Endothelial cell of umbilical vein (primary cell): ENCODE data around the gene SPRYD4. TPM values are rescaled to one million over a fixed set of nuclear protein-coding genes. Genes with fewer than 3 reads are reported as not detected.

Experiments used
- BruUV-seq: library from RNA; stranded (reverse); fragments of 400-500 nt; replicated peaks from 2 replicates; lab custom pipeline; 2021; lab: Mats Ljungman, UMichigan
- CTCF ChIA-PET: fragments of 300-600, 350-600 bp; sonication (Branson Sonifier 250); formaldehyde crosslinking; loops from one replicate; lab custom pipeline; 2021; ENCODE audit warnings: antibody characterized with exemption, inconsistent platforms; lab: Charles Lee
- POLR2A ChIA-PET: fragments of 300-600, 350-600 bp; sonication (Branson Sonifier 250); formaldehyde crosslinking; loops from one replicate; lab custom pipeline; 2021; ENCODE audit warnings: antibody characterized with exemption, inconsistent platforms; lab: Charles Lee
- DNase-seq: peaks from one replicate; pipeline ENCODE4 v3.0.0-alpha.2; 2011; ENCODE audit warnings: low read depth, low spot score
- FAIRE-seq: peaks from 2 replicates; lab custom pipeline; 2011; peaks lifted over from hg19 to GRCh38; lab: Jason Lieb, UNC
- H2AFZ ChIP-seq: 2 replicates; pipeline ENCODE4 v1.6.0; 2012; ENCODE audit warnings: low read depth, low read length, control low read depth, inconsistent platforms
- H3K27ac ChIP-seq: 2 replicates; pipeline ENCODE4 v1.5.1; 2011; ENCODE audit warnings: low read depth, mild to moderate bottlenecking, control low read depth, low read length, moderate library complexity; ENCODE audit not compliant: insufficient read depth
- H3K27me3 ChIP-seq, 2 experiments: 2 replicates each; pipeline versions ENCODE4 v1.6.0 to v1.6.1; 2011; ENCODE audit warnings: low read length in 2 of 2, mixed read lengths in 1 of 2; ENCODE audit not compliant: control insufficient read depth in 2 of 2, insufficient read depth in 2 of 2
- H3K36me3 ChIP-seq, 2 experiments: 2 replicates in 1 of 2; 3 replicates in 1 of 2; pipeline ENCODE4 v1.5.1; 2011; ENCODE audit warnings: low read length in 2 of 2, mild to moderate bottlenecking in 1 of 2, moderate library complexity in 1 of 2; ENCODE audit not compliant: control insufficient read depth in 2 of 2, insufficient read depth in 2 of 2; ENCODE audit errors: extremely low read depth in 1 of 2
- H3K4me1 ChIP-seq: 3 replicates; pipeline ENCODE4 v1.5.1; 2011; ENCODE audit warnings: mild to moderate bottlenecking, low read length; ENCODE audit not compliant: control insufficient read depth, insufficient read depth; ENCODE audit errors: extremely low read depth
- H3K4me2 ChIP-seq: 2 replicates; pipeline ENCODE4 v1.6.1; 2011; ENCODE audit warnings: low read length, control low read depth, mixed read lengths; ENCODE audit not compliant: insufficient read depth
- H3K4me3 ChIP-seq, 3 experiments: fragments of 200-600 bp in 1 of 3; sonication (generic), shearing (Covaris generic) in 1 of 3; replicated peaks in 1 of 3; 2 replicates each; pipeline ENCODE4 v1.5.1; 2011 to 2016; ENCODE audit warnings: control low read depth in 3 of 3, low read length in 3 of 3, mild to moderate bottlenecking in 2 of 3, inconsistent platforms in 1 of 3, low read depth in 1 of 3, moderate library complexity in 1 of 3; ENCODE audit not compliant: insufficient read depth in 1 of 3
- H3K79me2 ChIP-seq: 2 replicates; pipeline ENCODE4 v1.6.0; 2012; ENCODE audit warnings: low read length, inconsistent platforms; ENCODE audit not compliant: control insufficient read depth, insufficient read depth
- H3K9ac ChIP-seq: replicated peaks from 2 replicates; pipeline ENCODE3; 2011; ENCODE audit warnings: low read length, control low read depth; ENCODE audit not compliant: insufficient read depth; ENCODE audit errors: extremely low read depth
- H3K9me1 ChIP-seq: replicated peaks from 3 replicates; pipeline ENCODE4 v1.6.0; 2011; ENCODE audit warnings: mild to moderate bottlenecking, low read length; ENCODE audit not compliant: control insufficient read depth, insufficient read depth; ENCODE audit errors: extremely low read depth
- H3K9me3 ChIP-seq: replicated peaks from 2 replicates; pipeline ENCODE4 v1.5.1; 2012; ENCODE audit warnings: low read length, inconsistent platforms; ENCODE audit not compliant: control insufficient read depth, insufficient read depth
- H4K20me1 ChIP-seq: replicated peaks from 2 replicates; pipeline ENCODE3; 2011; ENCODE audit warnings: mild to moderate bottlenecking, low read length; ENCODE audit not compliant: control insufficient read depth, insufficient read depth; ENCODE audit errors: extremely low read depth
- CTCF ChIP-seq, 2 donors: IDR thresholded peaks; 1 replicate in 1 of 2; 2 replicates in 1 of 2; pipeline ENCODE4 v1.5.1; 2011; ENCODE audit warnings: low read length in 2 of 2, mild to moderate bottlenecking in 2 of 2, moderate library complexity in 2 of 2, control low read depth in 1 of 2, inconsistent platforms in 1 of 2, low read depth in 1 of 2; ENCODE audit not compliant: insufficient read depth in 1 of 2; ENCODE audit errors: extremely low read depth in 1 of 2
- EZH2 ChIP-seq: IDR thresholded peaks from 2 replicates; pipeline ENCODE4 v1.6.1; 2012; ENCODE audit warnings: borderline replicate concordance, low read depth, mild to moderate bottlenecking, moderate library complexity, low read length, inconsistent platforms; ENCODE audit not compliant: severe bottlenecking
- FOS ChIP-seq: IDR thresholded peaks from 2 replicates; pipeline ENCODE4 v1.6.1; 2011; ENCODE audit warnings: mild to moderate bottlenecking, low read length, moderate library complexity, borderline replicate concordance; ENCODE audit not compliant: insufficient read depth
- GATA2 ChIP-seq: IDR thresholded peaks from 2 replicates; pipeline ENCODE4 v1.7.0; 2011; ENCODE audit warnings: low read depth, mild to moderate bottlenecking, moderate library complexity, mixed read lengths, low read length; ENCODE audit not compliant: insufficient read length, insufficient read depth
- JUN ChIP-seq: IDR thresholded peaks from 2 replicates; pipeline ENCODE4 v1.6.1; 2011; ENCODE audit warnings: borderline replicate concordance, low read depth; ENCODE audit not compliant: insufficient read length, insufficient read depth
- MYC ChIP-seq: IDR thresholded peaks from one replicate; pipeline ENCODE4 v1.6.1; 2011; ENCODE audit warnings: mild to moderate bottlenecking, low read depth, low read length
- POLR2A ChIP-seq: IDR thresholded peaks from 2 replicates; pipeline ENCODE4 v1.6.1; 2012; ENCODE audit warnings: low read depth, mild to moderate bottlenecking, control low read depth, low read length
- POLR2AphosphoS5 ChIP-seq: IDR thresholded peaks from 2 replicates; pipeline ENCODE4 v1.6.1; 2012; ENCODE audit warnings: low read depth, mild to moderate bottlenecking, control low read depth, low read length, moderate library complexity; ENCODE audit not compliant: insufficient read depth
- dilution Hi-C: fragments of 300-500 bp; cut with MboI; formaldehyde crosslinking; loops from one replicate; pipeline ENCODE4 v1.15.0; 2019; ENCODE audit warnings: low sequenced_read_pairs; ENCODE audit not compliant: extremely low pct_ligation_motif_present
- intact Hi-C: fragments of 100-400 bp; cut with micrococcal nuclease; formaldehyde crosslinking; loops from one replicate; pipeline ENCODE4 v1.10.0; 2022
- polyA plus RNA-seq, 4 experiments: library from polyadenylated mRNA; depleted of rRNA in 3 of 4; stranded (reverse) in 3 of 4; unstranded in 1 of 4; fragments of >200 nt; gene quantifications; 2 replicates each; pipeline versions ENCODE4 v1.2.1 to v1.2.3, GENCODE V29; 2011 to 2012; ENCODE audit warnings: missing spikeins in 1 of 4
- total RNA-seq: library from RNA; stranded (reverse); gene quantifications from 2 replicates; pipeline ENCODE4 v1.2.3, GENCODE V29; 2021
- TF ChIP-seq, protein P1 (sequence below): IDR thresholded peaks from 2 replicates; pipeline ENCODE4 v1.6.1; 2011; ENCODE audit not compliant: insufficient read depth, insufficient read length

Gene SPRYD4
- total and polyA plus RNA-seq, 2 donors (not counting 3 experiments of a cell fraction or from before 2014, with no cell fraction given), result 3.4 to 4.0 TPM

DNA sequence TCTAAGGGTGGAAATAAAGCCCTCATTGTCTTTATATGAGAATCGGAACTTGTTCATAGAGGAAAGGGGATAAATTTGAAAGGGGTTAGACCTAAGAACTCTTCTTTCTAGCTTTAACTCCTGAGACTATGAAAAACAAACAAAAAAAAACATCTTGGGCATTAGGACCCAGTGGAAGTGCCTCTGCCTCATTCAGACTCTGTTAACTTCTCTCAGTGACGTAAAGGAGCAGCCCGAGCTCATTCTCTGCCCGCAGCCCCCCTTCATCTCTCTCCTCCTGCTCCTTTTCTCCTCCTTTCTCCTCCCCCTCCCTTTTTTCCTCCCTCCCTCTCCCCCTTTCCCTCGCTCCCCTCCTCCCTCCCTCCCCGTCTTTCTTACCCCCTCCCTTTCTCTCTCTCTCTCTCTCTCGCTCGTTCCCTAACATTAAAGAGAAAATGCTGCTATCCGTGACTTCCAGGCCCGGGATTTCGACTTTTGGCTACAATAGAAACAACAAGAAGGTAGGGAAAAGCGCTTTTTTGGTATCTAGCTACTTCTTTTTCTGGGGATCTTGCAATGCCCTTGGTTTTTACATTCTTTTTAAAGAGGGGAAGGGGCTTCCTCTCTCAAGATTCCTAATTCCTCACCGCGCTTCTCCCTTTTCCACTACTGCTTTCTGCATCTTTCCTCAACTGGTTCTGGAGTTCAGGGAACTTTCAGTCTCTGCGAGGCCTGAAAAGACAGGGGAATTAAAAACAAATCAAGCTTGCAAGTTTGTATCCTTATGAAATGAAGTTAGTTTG is 53.4 kb downstream of the SPRYD4 start, which contains the start of gene RBMS2:
RBMS2 (plus strand) TSS at position 231 of the 782 bp plus-strand sequence; CDS start at position 435, 204 bp downstream.
- peaks cover 57% of the 10 kb centered on the region for H3K4me1 ChIP-seq
- FAIRE-seq (peak; percentile 97), DNase-seq (peak; percentile 94)
- ChIA-PET POLR2A (interaction anchor here (0.7 to 1.0 kb wide), 5 partner anchors 8 to 786 kb away, joined by 3 to 5 read pairs (median 3); no protein-coding TSS in a partner anchor), CTCF (interaction anchor here (0.8 to 2.7 kb wide), 16 partner anchors 9 to 466 kb away, joined by 3 to 21 read pairs (median 6); no protein-coding TSS in a partner anchor)
- H3K9me3 ChIP-seq, result no peaks in the 10 kb centered on the region
- peak within 1 kb of the TSS; percentile 99 for H3K9ac ChIP-seq
- peak within 1 kb of the TSS; percentile 58 for H2AFZ ChIP-seq
- no peaks in the 10 kb centered on the region for H3K27me3 ChIP-seq
- no peaks in the 10 kb centered on the region for H4K20me1 ChIP-seq
- H3K4me3 ChIP-seq, result peak within 1 kb of the TSS; percentile 61 to 98 (median 95)
- H3K9me1 ChIP-seq, result no peaks in the 10 kb centered on the region
- TF ChIP-seq FOS (no peak), POLR2AphosphoS5 (no peak), POLR2A (no peak), MYC (no peak), JUN (no peak), GATA2 (no peak), EZH2 (no peak), CTCF (IDR thresholded peaks at IDR 0.05; ENCODE audit: extremely low read depth in 1 of 2, insufficient read depth in 1 of 2, low read depth in 1 of 2, low read length in 2 of 2) (no peak)
- TF ChIP-seq, protein P1, sequence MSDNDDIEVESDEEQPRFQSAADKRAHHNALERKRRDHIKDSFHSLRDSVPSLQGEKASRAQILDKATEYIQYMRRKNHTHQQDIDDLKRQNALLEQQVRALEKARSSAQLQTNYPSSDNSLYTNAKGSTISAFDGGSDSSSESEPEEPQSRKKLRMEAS, result no peak
- dilution Hi-C loops (no loop called here), intact Hi-C loops (loop anchor here (1.0 kb wide), 1 partner anchor 44 kb away; no protein-coding TSS in a partner anchor)
- H3K79me2 ChIP-seq, result peaks cover 41% of the 10 kb centered on the region
- peak within 1 kb of the TSS; percentile 87 for H3K27ac ChIP-seq
- H3K4me2 ChIP-seq, result peak within 1 kb of the TSS; percentile 100
- TSS peak; percentile 49 for BruUV-seq
- no peaks in the 10 kb centered on the region for H3K36me3 ChIP-seq
